ENCODE results near the gene NUPR1.
A peak's percentile ranks its signal among the peaks of the same experiment; 100 is the strongest.

The NUPR1 gene

DNA sequence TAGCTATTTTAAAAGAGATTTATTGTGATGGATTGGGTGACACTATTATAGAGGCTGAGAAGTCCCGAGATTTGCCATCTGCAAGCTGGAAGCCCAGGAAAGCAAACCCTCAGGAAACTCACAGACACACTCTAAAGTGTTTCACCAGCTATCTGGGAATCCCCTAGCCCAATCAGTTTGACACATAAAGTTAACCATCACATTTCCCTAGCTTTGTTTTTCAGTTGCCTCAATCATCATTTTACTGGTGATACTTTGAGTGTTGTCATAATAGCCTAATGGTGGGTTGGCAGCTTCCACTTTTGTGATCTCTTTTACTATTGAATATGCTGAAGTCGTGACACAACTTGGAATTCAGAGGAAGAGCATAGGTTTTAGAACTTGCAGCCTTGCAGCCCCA is 16.8 kb upstream of the NUPR1 start:
- no peak overlapping the region for H3K9ac ChIP-seq
- H3K4me2 ChIP-seq (ENCODE audit: low read length), result no peak overlapping the region
- no peaks in the 10 kb centered on the region for H3K36me3 ChIP-seq (ENCODE audit: control insufficient read depth, insufficient read depth, low read length)
- H3K27me3 ChIP-seq (ENCODE audit: control insufficient read depth, insufficient read depth, low read length), result no peaks in the 10 kb centered on the region
- H2AFZ ChIP-seq, result no peak overlapping the region
- peaks cover 7% of the 10 kb centered on the region for H3K4me1 ChIP-seq
- no peak for TF ChIP-seq CTCF (IDR thresholded peaks at IDR 0.05)
- peaks cover 10% of the 10 kb centered on the region for H3K79me2 ChIP-seq
- H3K4me3 ChIP-seq (ENCODE audit: low read depth, low read length), result no peak overlapping the region
- no peaks in the 10 kb centered on the region for H3K9me3 ChIP-seq (ENCODE audit: control insufficient read depth, low read length)
- no peak overlapping the region for H3K27ac ChIP-seq

- peak overlapping the region; percentile 36 for H3K4me3 ChIP-seq (ENCODE audit: low read depth, low read length)
- peak overlapping the region; percentile 86 for H2AFZ ChIP-seq
- peaks cover 7% of the 10 kb centered on the region for H3K4me1 ChIP-seq
- H3K79me2 ChIP-seq, result peaks cover 10% of the 10 kb centered on the region
- no peaks in the 10 kb centered on the region for H3K27me3 ChIP-seq (ENCODE audit: control insufficient read depth, insufficient read depth, low read length)
- no peak for TF ChIP-seq CTCF (IDR thresholded peaks at IDR 0.05)
- H3K4me2 ChIP-seq (ENCODE audit: low read length), result peak overlapping the region; percentile 67
- peak overlapping the region; percentile 50 for H3K27ac ChIP-seq
- H3K9me3 ChIP-seq (ENCODE audit: control insufficient read depth, low read length), result no peaks in the 10 kb centered on the region
- no peaks in the 10 kb centered on the region for H3K36me3 ChIP-seq (ENCODE audit: control insufficient read depth, insufficient read depth, low read length)
- no peak overlapping the region for H3K9ac ChIP-seq
Observed at GRCh38 chr16:28554634-28555423, 16.1 kb upstream of the NUPR1 start.

GRCh38 chr16:28553776-28554633 is 15.2 kb upstream of the NUPR1 start, which contains the start of gene SGF29:
SGF29 (plus strand) TSS chr16:28553920; CDS start chr16:28581070, 27,150 bp downstream.
- peak within 1 kb of the TSS; percentile 94 for H2AFZ ChIP-seq
- H3K4me1 ChIP-seq, result peaks cover 7% of the 10 kb centered on the region
- H3K27ac ChIP-seq, result peak within 1 kb of the TSS; percentile 96

DNA sequence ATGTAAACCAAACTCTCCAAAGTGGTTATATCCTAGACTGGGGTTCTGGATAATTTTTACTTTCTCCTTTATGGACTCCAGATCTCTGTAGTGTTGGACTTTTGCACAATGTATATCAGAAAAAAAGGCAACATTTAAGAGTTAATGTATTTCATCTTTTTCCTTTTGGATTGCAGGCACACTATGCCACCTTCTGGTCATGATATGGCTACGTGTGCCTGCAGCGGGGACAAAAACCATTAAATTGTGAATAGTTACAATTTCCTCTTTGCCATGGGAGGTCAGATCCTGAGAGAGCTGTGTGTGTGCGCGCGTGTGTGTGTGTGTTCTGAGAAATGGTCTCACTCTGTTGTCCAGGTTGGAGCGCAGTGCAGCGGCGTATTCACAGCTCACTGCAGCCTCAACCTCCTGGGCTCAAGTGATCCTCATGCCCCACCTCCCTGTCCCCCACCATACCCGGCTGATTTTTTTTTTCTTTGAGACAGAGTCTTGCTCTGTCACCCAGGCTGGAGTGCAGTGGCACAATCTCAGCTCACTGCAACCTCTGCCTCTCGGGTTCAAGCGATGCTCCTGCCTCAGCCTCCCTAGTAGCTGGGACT is 10.6 kb upstream of the NUPR1 start:
- TF ChIP-seq CTCF (IDR thresholded peaks at IDR 0.05), result peak; percentile 34
- Histone ChIP-seq H3K27ac (no peak overlapping the region), H3K79me2 (peaks cover 1% of the 10 kb centered on the region), H3K27me3 (ENCODE audit: control insufficient read depth, insufficient read depth, low read length) (no peaks in the 10 kb centered on the region), H3K9me3 (ENCODE audit: control insufficient read depth, low read length) (no peaks in the 10 kb centered on the region), H3K36me3 (ENCODE audit: control insufficient read depth, insufficient read depth, low read length) (no peaks in the 10 kb centered on the region), H2AFZ (no peak overlapping the region), H3K4me1 (peaks cover under 1% of the 10 kb centered on the region), H3K4me3 (ENCODE audit: low read depth, low read length) (no peak overlapping the region), H3K9ac (no peak overlapping the region), H3K4me2 (ENCODE audit: low read length) (no peak overlapping the region)

More at GRCh38 chr16:28553776-28554633, 15.2 kb upstream of the NUPR1 start, which contains the start of gene SGF29:
- H3K36me3 ChIP-seq (ENCODE audit: control insufficient read depth, insufficient read depth, low read length), result no peaks in the 10 kb centered on the region
- peak within 1 kb of the TSS; percentile 93 for H3K4me3 ChIP-seq (ENCODE audit: low read depth, low read length)
- peaks cover 8% of the 10 kb centered on the region for H3K79me2 ChIP-seq
- no peaks in the 10 kb centered on the region for H3K27me3 ChIP-seq (ENCODE audit: control insufficient read depth, insufficient read depth, low read length)
- H3K9ac ChIP-seq, result peak within 1 kb of the TSS; percentile 65
- H3K9me3 ChIP-seq (ENCODE audit: control insufficient read depth, low read length), result no peaks in the 10 kb centered on the region
- H3K4me2 ChIP-seq (ENCODE audit: low read length), result peak within 1 kb of the TSS; percentile 97
- peak; percentile 33 for TF ChIP-seq CTCF (IDR thresholded peaks at IDR 0.05)

Data from parathyroid adenoma (tissue), 2 donors.